ENCODE measurements around the gene PRRC2A. TPM values are rescaled to one million over a fixed set of nuclear protein-coding genes. Genes with fewer than 3 reads are reported as not detected.

PRRC2A gene
- polyA plus RNA-seq, 2 of the 4 experiments (the other 2 are of a cell fraction): 28.0 to 61.1 TPM

DNA sequence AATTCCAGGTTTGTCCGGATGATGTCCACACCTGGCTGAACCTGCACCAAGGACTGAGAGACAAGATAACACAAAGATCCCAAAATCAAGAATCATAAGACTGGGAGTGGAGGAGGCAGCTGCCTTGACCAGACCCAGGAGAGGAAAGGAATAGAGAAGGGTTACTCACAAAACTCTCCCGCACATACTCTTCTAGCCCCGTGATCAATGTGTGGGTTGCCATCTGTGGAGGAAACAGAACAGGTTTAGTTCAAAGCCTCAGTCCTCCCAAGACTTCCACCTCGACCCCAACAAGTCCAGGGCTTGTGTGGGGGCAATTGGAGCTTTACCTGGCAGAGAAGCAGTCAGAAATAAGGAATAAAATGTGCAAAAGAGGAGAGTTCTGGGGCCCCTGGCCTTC is 20.9 kb downstream of the PRRC2A start (continued):
- TF ChIP-seq E2F6 (IDR thresholded peaks at IDR 0.05; ENCODE audit: borderline replicate concordance, low read depth): no peak
- no peak for TF ChIP-seq MAZ (IDR thresholded peaks at IDR 0.05; ENCODE audit: borderline replicate concordance, low read depth, low read length)
- TF ChIP-seq HOXB13 (CRISPR knock-in tag; IDR thresholded peaks at IDR 0.05; ENCODE audit: low read depth): no peak
- no peak for TF ChIP-seq FOSB (CRISPR knock-in tag; IDR thresholded peaks at IDR 0.05)
- no peak for TF ChIP-seq CEBPB (IDR thresholded peaks at IDR 0.05)
- no peak for TF ChIP-seq SMC3 (IDR thresholded peaks at IDR 0.05)
- TF ChIP-seq RNF2 (IDR thresholded peaks at IDR 0.05; ENCODE audit: borderline replicate concordance, low read depth): no peak
- TF ChIP-seq, protein P1, sequence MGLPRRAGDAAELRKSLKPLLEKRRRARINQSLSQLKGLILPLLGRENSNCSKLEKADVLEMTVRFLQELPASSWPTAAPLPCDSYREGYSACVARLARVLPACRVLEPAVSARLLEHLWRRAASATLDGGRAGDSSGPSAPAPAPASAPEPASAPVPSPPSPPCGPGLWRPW (IDR thresholded peaks at IDR 0.05): no peak

- Histone ChIP-seq H3K4me1 (no peaks in the 10 kb centered on the region), H3K4me2 (no peak overlapping the region), H3K27ac (no peak overlapping the region), H3K9me3 (no peaks in the 10 kb centered on the region), H3K4me3 (no peak overlapping the region)
- ATAC-seq (no peak), DNase-seq (ENCODE audit: low read depth in 1 of 2, low spot score in 1 of 2) (no peak), FAIRE-seq (no peak)
- 96% methylated on average over 6 of the region's 6 CpGs for WGBS (ENCODE audit: missing lambda C conversion rate)
- CTCF ChIA-PET: interaction anchor here (1.0 kb wide), 1 partner anchor 10 kb away, joined by 5 read pairs; the partner anchor contains the start of gene BAG6
- POLR2A ChIA-PET: interaction anchor here (1.5 kb wide), 1 partner anchor 9 kb away, joined by 4 read pairs; no protein-coding TSS in a partner anchor
- TF ChIP-seq RNF2 (IDR thresholded peaks at IDR 0.05; ENCODE audit: borderline replicate concordance, low read depth) (no peak), MAFK (IDR thresholded peaks at IDR 0.05; ENCODE audit: partially characterized antibody) (no peak), HDAC2 (IDR thresholded peaks at IDR 0.05) (no peak), CHD4 (IDR thresholded peaks at IDR 0.05; ENCODE audit: borderline replicate concordance) (no peak), GATA3 (IDR thresholded peaks at IDR 0.05; ENCODE audit: borderline replicate concordance) (no peak), EHMT2 (IDR thresholded peaks at IDR 0.05; ENCODE audit: low read depth) (no peak), RAD21 (conservative IDR thresholded peaks at IDR 0.05 in 1 of 2, IDR thresholded peaks at IDR 0.05 in 1 of 2) (no peak), CEBPB (IDR thresholded peaks at IDR 0.05) (no peak), ZSCAN20 (CRISPR knock-in tag; IDR thresholded peaks at IDR 0.05) (no peak), NR3C1 (IDR thresholded peaks at IDR 0.05) (no peak), HEYL (CRISPR knock-in tag; IDR thresholded peaks at IDR 0.05) (no peak), EP300 (IDR thresholded peaks at IDR 0.05) (no peak), MAZ (IDR thresholded peaks at IDR 0.05; ENCODE audit: borderline replicate concordance, low read depth, low read length) (no peak)
- TF ChIP-seq, protein P2, sequence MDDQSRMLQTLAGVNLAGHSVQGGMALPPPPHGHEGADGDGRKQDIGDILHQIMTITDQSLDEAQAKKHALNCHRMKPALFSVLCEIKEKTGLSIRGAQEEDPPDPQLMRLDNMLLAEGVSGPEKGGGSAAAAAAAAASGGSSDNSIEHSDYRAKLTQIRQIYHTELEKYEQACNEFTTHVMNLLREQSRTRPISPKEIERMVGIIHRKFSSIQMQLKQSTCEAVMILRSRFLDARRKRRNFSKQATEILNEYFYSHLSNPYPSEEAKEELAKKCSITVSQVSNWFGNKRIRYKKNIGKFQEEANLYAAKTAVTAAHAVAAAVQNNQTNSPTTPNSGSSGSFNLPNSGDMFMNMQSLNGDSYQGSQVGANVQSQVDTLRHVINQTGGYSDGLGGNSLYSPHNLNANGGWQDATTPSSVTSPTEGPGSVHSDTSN (IDR thresholded peaks at IDR 0.05): no peak
Measured at GRCh38 chr6:31642798-31643570, 22.5 kb downstream of the PRRC2A start.

DNA sequence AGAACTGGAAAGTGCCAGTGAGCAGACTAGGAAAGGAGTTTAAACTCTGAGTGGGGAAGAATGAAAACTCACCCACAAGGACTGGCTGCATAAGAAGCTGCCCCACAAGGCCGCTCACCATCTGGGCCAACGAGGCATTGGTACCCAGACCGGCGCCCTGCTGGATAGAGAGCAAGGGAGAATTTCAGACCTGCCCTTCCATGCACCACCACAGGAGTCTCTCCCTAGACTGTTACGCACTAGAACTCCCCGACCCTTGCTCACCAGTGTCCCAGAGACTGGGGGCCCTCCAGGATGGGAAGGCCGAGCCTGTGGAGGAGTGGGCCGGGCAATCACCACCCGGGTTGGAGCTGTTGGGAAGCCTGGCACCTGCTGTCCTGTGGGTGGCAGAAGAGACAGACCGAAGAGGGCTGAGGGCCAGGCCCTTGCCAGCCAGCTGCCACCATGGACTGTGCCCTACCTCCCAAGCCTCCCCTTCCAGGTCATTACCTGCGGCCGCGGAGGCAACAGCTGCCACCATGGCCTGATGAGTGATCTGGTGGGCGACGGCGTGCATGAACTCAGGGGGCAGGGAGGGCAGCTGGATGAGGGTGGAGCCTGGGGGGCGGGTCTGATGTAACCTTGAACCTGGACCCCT is 23.4 kb downstream of the PRRC2A start:
- ChIA-PET CTCF (interaction anchor here (1.0 to 1.6 kb wide), 3 partner anchors 9 to 97 kb away, joined by 3 to 5 read pairs (median 3); partner anchors contain the start of genes ATP6V1G2 and BAG6), POLR2A (interaction anchor here (0.6 kb wide), 1 partner anchor 60 kb away, joined by 3 read pairs; no protein-coding TSS in a partner anchor)
- 90% methylated on average over 10 of the region's 17 CpGs for WGBS (ENCODE audit: missing lambda C conversion rate)
- Histone ChIP-seq H3K4me1 (no peaks in the 10 kb centered on the region), H3K27ac (no peak overlapping the region), H3K9me3 (no peaks in the 10 kb centered on the region), H3K4me2 (no peak overlapping the region), H3K4me3 (no peak overlapping the region)
- peak; percentile 44 to 47; a peak in 5 of 6 replicates for ATAC-seq
- no peak for DNase-seq (ENCODE audit: low read depth in 1 of 2, low spot score in 1 of 2)
- FAIRE-seq: no peak
- TF ChIP-seq EHMT2 (IDR thresholded peaks at IDR 0.05; ENCODE audit: low read depth) (no peak), KDM1A (IDR thresholded peaks at IDR 0.05; ENCODE audit: low read depth) (no peak)
